Gastrocnemius medialis (tissue), 4 donors: ENCODE measurements around the gene TRIM25.
"Not testable (repeated sequence)": the region's sequence is repeated elsewhere in the genome, so short reads cannot be mapped to it uniquely, and the experiment has no call there.

Experiments used
- POLR2A ChIP-seq, 2 donors: fragments of 450-650 bp; IDR thresholded peaks; one replicate each; pipeline ENCODE4 v1.6.1; 2017; ENCODE audit warnings: antibody characterized with exemption in 2 of 2, mild to moderate bottlenecking in 2 of 2, moderate library complexity in 2 of 2
- TF ChIP-seq, protein P1 (sequence below), 5 experiments: fragments of 450-650 bp in 3 of 5; fragments of 200-600 bp in 2 of 5; sonication (generic) in 2 of 5; IDR thresholded peaks in 4 of 5; conservative IDR thresholded peaks in 1 of 5; 1 replicate in 4 of 5; 2 replicates in 1 of 5; pipeline ENCODE4 v1.5.1; 2016 to 2019; ENCODE audit warnings: antibody characterized with exemption in 5 of 5, mild to moderate bottlenecking in 3 of 5, moderate library complexity in 3 of 5

DNA sequence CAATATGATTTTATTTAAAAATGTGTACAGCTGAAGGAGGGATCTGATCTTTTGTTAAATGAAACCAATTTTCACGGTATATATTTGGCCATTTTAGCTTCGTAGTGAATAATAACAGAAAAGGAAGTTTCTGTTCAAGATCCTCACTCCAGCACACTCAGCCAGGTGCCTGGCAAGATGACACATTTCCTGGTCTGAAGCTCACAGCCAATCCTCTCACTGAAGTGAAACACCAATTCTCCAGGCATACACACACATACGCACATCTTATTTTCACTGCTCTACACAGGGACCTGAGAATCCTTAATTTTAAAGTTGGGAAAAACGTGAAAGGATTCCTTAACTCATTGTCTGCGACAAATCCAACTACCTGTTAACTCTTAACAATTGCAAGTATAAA, 24.4 kb upstream of the TRIM25 start:
- TF ChIP-seq, protein P1, sequence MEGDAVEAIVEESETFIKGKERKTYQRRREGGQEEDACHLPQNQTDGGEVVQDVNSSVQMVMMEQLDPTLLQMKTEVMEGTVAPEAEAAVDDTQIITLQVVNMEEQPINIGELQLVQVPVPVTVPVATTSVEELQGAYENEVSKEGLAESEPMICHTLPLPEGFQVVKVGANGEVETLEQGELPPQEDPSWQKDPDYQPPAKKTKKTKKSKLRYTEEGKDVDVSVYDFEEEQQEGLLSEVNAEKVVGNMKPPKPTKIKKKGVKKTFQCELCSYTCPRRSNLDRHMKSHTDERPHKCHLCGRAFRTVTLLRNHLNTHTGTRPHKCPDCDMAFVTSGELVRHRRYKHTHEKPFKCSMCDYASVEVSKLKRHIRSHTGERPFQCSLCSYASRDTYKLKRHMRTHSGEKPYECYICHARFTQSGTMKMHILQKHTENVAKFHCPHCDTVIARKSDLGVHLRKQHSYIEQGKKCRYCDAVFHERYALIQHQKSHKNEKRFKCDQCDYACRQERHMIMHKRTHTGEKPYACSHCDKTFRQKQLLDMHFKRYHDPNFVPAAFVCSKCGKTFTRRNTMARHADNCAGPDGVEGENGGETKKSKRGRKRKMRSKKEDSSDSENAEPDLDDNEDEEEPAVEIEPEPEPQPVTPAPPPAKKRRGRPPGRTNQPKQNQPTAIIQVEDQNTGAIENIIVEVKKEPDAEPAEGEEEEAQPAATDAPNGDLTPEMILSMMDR (IDR thresholded peaks at IDR 0.05 in 4 of 5, conservative IDR thresholded peaks at IDR 0.05 in 1 of 5), result not testable (repeated sequence)
- TF ChIP-seq POLR2A (IDR thresholded peaks at IDR 0.05), result not testable (repeated sequence)
